ENCODE results near the gene ROBO1. TPM values are rescaled to one million over a fixed set of nuclear protein-coding genes. Genes with fewer than 3 reads are reported as not detected.

Gene ROBO1
- total RNA-seq, 1 donor from 2014 or later, result 73.8 TPM

GRCh38 chr3:79358327-79358726, 409.5 kb downstream of the ROBO1 start:
- H3K36me3 Mint-ChIP-seq (ENCODE audit: unreplicated experiment), result no peaks in the 10 kb centered on the region
- H3K9me3 Mint-ChIP-seq (ENCODE audit: unreplicated experiment), result no peaks in the 10 kb centered on the region
- DNase-seq (ENCODE audit: extremely low spot score, unreplicated experiment), result no peak
- no peak for TF ChIP-seq CTCF (IDR thresholded peaks at IDR 0.05)
- H3K27ac Mint-ChIP-seq (ENCODE audit: unreplicated experiment), result no peak overlapping the region
- no peak overlapping the region for H3K4me3 Mint-ChIP-seq (ENCODE audit: unreplicated experiment)
- no peaks in the 10 kb centered on the region for H3K27me3 Mint-ChIP-seq (ENCODE audit: unreplicated experiment)
- H3K4me1 Mint-ChIP-seq (ENCODE audit: unreplicated experiment), result no peaks in the 10 kb centered on the region

GRCh38 chr3:79354179-79354688, 413.6 kb downstream of the ROBO1 start:
- no peaks in the 10 kb centered on the region for H3K9me3 Mint-ChIP-seq (ENCODE audit: unreplicated experiment)
- H3K4me3 Mint-ChIP-seq (ENCODE audit: unreplicated experiment), result no peak overlapping the region
- H3K4me1 Mint-ChIP-seq (ENCODE audit: unreplicated experiment), result no peaks in the 10 kb centered on the region
- TF ChIP-seq CTCF (IDR thresholded peaks at IDR 0.05), result no peak
- no peaks in the 10 kb centered on the region for H3K36me3 Mint-ChIP-seq (ENCODE audit: unreplicated experiment)
- H3K27ac Mint-ChIP-seq (ENCODE audit: unreplicated experiment), result no peak overlapping the region
- no peak for DNase-seq (ENCODE audit: extremely low spot score, unreplicated experiment)
- no peaks in the 10 kb centered on the region for H3K27me3 Mint-ChIP-seq (ENCODE audit: unreplicated experiment)

GRCh38 chr3:79351699-79352098, 416.1 kb downstream of the ROBO1 start:
- Mint-ChIP-seq H3K27me3 (ENCODE audit: unreplicated experiment) (no peaks in the 10 kb centered on the region), H3K9me3 (ENCODE audit: unreplicated experiment) (no peaks in the 10 kb centered on the region), H3K4me3 (ENCODE audit: unreplicated experiment) (no peak overlapping the region), H3K4me1 (ENCODE audit: unreplicated experiment) (no peaks in the 10 kb centered on the region), H3K27ac (ENCODE audit: unreplicated experiment) (no peak overlapping the region), H3K36me3 (ENCODE audit: unreplicated experiment) (no peaks in the 10 kb centered on the region)
- TF ChIP-seq CTCF (IDR thresholded peaks at IDR 0.05), result no peak
- DNase-seq (ENCODE audit: extremely low spot score, unreplicated experiment), result no peak

GRCh38 chr3:79344876-79345871, 422.6 kb downstream of the ROBO1 start:
- DNase-seq (ENCODE audit: extremely low spot score, unreplicated experiment), result no peak

More at GRCh38 chr3:79344876-79345871, 422.6 kb downstream of the ROBO1 start:
- no peak for TF ChIP-seq CTCF (IDR thresholded peaks at IDR 0.05)
- Mint-ChIP-seq H3K4me1 (ENCODE audit: unreplicated experiment) (no peaks in the 10 kb centered on the region), H3K9me3 (ENCODE audit: unreplicated experiment) (no peaks in the 10 kb centered on the region), H3K27ac (ENCODE audit: unreplicated experiment) (no peak overlapping the region), H3K4me3 (ENCODE audit: unreplicated experiment) (no peak overlapping the region), H3K36me3 (ENCODE audit: unreplicated experiment) (no peaks in the 10 kb centered on the region), H3K27me3 (ENCODE audit: unreplicated experiment) (no peaks in the 10 kb centered on the region)

Measured in osteocyte (in vitro differentiated cells).